ENCODE data around the gene LECT2.

LECT2 gene

DNA sequence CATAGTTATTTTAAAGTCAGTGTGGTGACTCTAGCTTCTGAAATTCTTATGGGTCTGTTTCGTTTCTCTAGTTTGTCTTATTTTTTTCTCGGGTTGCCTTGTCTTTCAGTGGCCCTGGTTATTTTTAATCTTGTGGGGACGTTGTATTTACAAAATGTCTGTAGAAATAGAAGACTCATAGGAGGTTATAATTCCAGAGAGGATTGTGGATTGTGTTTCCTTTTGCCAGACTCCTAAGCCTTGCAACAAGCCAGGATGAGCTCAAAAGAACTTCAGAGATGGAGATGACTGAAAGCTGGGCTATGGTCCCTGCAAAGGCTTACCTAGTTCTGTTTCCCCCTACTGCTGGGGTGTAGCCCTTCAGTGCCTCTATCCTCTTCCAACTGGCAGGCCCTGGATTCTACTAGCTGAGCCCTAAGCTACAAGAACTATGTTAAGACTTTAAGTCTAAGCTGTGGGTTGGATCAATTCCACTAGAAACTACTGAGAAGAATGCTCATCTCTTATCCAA lies 32.2 kb upstream of the LECT2 start:
- ChIA-PET CTCF (interaction anchor here (0.6 to 2.2 kb wide), 6 partner anchors 9 to 297 kb away, joined by 3 to 14 read pairs (median 4); no protein-coding TSS in a partner anchor), POLR2A (interaction anchor here (0.6 to 1.4 kb wide), 3 partner anchors 10 to 67 kb away, joined by 3 to 4 read pairs (median 4); no protein-coding TSS in a partner anchor)
- TF ChIP-seq, protein P1, sequence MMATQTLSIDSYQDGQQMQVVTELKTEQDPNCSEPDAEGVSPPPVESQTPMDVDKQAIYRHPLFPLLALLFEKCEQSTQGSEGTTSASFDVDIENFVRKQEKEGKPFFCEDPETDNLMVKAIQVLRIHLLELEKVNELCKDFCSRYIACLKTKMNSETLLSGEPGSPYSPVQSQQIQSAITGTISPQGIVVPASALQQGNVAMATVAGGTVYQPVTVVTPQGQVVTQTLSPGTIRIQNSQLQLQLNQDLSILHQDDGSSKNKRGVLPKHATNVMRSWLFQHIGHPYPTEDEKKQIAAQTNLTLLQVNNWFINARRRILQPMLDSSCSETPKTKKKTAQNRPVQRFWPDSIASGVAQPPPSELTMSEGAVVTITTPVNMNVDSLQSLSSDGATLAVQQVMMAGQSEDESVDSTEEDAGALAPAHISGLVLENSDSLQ (IDR thresholded peaks at IDR 0.05) = no peak
- TF ChIP-seq FOXK2 (IDR thresholded peaks at IDR 0.05) (no peak), BHLHE40 (IDR thresholded peaks at IDR 0.05; ENCODE audit: borderline replicate concordance) (no peak), ZNF384 (IDR thresholded peaks at IDR 0.05) (no peak), SUZ12 (IDR thresholded peaks at IDR 0.05) (no peak), L3MBTL2 (conservative IDR thresholded peaks at IDR 0.05) (no peak), FOXM1 (IDR thresholded peaks at IDR 0.05; ENCODE audit: borderline replicate concordance) (no peak), ELF4 (IDR thresholded peaks at IDR 0.05) (no peak)
- DNase-seq (ENCODE audit: extremely low spot score) = no peak

DNA sequence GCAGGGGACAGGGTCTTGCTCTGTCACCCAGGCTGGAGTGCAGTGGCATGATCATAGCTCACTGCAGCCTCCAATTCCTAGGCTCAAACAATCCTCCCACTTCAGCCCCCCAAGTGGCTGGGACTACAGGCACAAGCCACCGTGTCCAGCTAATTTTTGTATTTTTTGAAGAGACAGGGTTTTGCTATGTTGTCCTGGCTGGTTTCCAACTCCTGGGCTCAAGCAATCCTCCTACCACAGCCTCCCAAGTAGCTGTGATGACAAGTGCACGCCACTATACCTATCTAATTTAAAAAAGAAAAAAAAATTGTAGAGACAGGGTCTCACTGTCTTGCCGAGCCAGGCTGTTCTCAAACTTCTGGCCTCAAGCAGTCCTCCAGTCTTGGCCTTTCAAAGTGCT lies 31.6 kb upstream of the LECT2 start:
- POLR2A ChIA-PET = interaction anchor here (0.6 to 1.4 kb wide), 3 partner anchors 10 to 67 kb away, joined by 3 to 4 read pairs (median 4); no protein-coding TSS in a partner anchor
- DNase-seq (ENCODE audit: extremely low spot score) = no peak
- TF ChIP-seq SUZ12 (IDR thresholded peaks at IDR 0.05) (no peak), FOXK2 (IDR thresholded peaks at IDR 0.05) (no peak), CTBP1 (IDR thresholded peaks at IDR 0.05; ENCODE audit: borderline replicate concordance) (no peak), ELF4 (IDR thresholded peaks at IDR 0.05) (no peak), FOXA1 (IDR thresholded peaks at IDR 0.05) (no peak), ZNF384 (IDR thresholded peaks at IDR 0.05) (no peak), L3MBTL2 (conservative IDR thresholded peaks at IDR 0.05) (no peak), TARDBP (IDR thresholded peaks at IDR 0.05) (no peak), FOXM1 (IDR thresholded peaks at IDR 0.05; ENCODE audit: borderline replicate concordance) (no peak), ARNT (IDR thresholded peaks at IDR 0.05) (no peak)
- TF ChIP-seq, protein P1 (IDR thresholded peaks at IDR 0.05) = no peak
- CTCF ChIA-PET = interaction anchor here (0.7 to 1.1 kb wide), 4 partner anchors 9 to 117 kb away, joined by 3 to 7 read pairs (median 4); no protein-coding TSS in a partner anchor

DNA sequence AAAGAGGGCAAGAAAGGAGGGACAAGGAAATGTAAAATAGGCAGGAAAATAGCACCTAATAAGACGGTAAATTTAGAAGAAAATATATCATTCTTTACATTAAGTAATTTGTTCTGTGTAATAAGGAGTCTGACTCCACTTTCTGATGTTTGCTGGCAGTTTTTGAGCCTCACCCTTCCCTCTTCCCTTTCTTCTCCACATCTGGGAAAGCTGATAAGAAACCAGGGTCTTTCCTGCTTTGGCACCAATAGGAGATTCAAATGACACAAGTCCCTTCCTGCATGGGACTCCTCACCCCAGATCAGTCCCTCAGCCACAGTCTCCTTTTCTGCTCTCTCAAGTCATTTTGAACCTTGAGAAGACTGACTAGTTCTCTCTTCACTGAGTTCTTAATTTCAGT lies 31.2 kb upstream of the LECT2 start:
- DNase-seq (ENCODE audit: extremely low spot score) = no peak
- ChIA-PET CTCF (interaction anchor here (1.0 to 1.1 kb wide), 3 partner anchors 9 to 72 kb away, joined by 3 to 7 read pairs (median 4); no protein-coding TSS in a partner anchor), POLR2A (no interaction called here)
- TF ChIP-seq SP1 (IDR thresholded peaks at IDR 0.05) (no peak), ZNF384 (IDR thresholded peaks at IDR 0.05) (no peak), HDGF (IDR thresholded peaks at IDR 0.05; ENCODE audit: borderline replicate concordance) (no peak), NFRKB (IDR thresholded peaks at IDR 0.05) (no peak), ARNT (IDR thresholded peaks at IDR 0.05) (no peak)
- TF ChIP-seq, protein P1 (IDR thresholded peaks at IDR 0.05) = no peak

DNA sequence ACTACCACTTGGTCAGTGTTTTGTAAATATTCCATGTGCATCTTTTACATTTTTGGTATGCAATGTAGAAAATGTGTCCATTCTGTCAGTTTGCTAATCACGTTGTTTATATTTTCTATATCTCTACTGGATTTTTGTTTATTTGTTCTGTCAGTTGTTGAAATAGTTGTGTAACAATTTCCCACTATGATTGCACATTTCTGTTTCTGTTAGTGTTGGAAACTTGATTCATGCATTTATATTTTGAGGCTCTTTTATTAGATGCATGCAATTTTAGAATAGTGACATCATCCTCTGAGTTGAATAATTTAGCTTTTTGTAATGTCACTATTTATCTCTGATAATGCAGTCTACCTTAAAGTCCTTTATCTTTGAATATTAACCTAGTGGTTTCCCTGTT lies 25.8 kb upstream of the LECT2 start:
- DNase-seq (ENCODE audit: extremely low spot score) = no peak
- POLR2A ChIA-PET = no interaction called here
- no peak for TF ChIP-seq BHLHE40 (IDR thresholded peaks at IDR 0.05; ENCODE audit: borderline replicate concordance)
- no peak for TF ChIP-seq CTBP1 (IDR thresholded peaks at IDR 0.05; ENCODE audit: borderline replicate concordance)
- TF ChIP-seq, protein P1 (IDR thresholded peaks at IDR 0.05) = no peak
- TF ChIP-seq ELF4 (IDR thresholded peaks at IDR 0.05) = no peak
- no peak for TF ChIP-seq FOXK2 (IDR thresholded peaks at IDR 0.05)
- TF ChIP-seq L3MBTL2 (conservative IDR thresholded peaks at IDR 0.05) = no peak
- no peak for TF ChIP-seq TARDBP (IDR thresholded peaks at IDR 0.05)
- no peak for TF ChIP-seq FOXM1 (IDR thresholded peaks at IDR 0.05; ENCODE audit: borderline replicate concordance)
- no peak for TF ChIP-seq ARNT (IDR thresholded peaks at IDR 0.05)
- TF ChIP-seq SP1 (IDR thresholded peaks at IDR 0.05) = no peak
- no peak for TF ChIP-seq HDGF (IDR thresholded peaks at IDR 0.05; ENCODE audit: borderline replicate concordance)
- TF ChIP-seq ZNF384 (IDR thresholded peaks at IDR 0.05) = no peak
- no peak for TF ChIP-seq SUZ12 (IDR thresholded peaks at IDR 0.05)
- no peak for TF ChIP-seq NFRKB (IDR thresholded peaks at IDR 0.05)
- CTCF ChIA-PET = interaction anchor here (0.7 to 1.2 kb wide), 2 partner anchors 46 to 103 kb away, joined by 3 to 4 read pairs; no protein-coding TSS in a partner anchor

DNA sequence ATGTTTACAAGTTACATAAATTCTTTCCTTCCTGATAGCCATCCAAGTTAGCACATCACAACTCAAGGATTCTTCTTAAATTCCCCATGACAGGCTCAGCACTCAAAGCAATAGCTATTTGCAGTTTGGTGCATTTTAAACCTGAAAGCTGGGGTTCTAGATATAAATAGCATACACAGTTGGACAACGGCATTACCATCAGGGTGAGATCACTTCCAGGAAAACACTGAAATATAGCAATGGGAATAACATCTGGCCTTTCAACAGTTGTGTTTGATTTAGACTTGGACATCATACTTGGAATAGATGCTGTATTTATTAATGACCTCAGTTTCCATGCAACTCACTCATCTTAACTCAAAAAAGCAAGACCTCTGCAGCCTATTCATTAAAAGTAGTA lies 24.7 kb upstream of the LECT2 start:
- CTCF ChIA-PET = interaction anchor here (3.1 kb wide), 1 partner anchor 79 kb away, joined by 15 read pairs; no protein-coding TSS in a partner anchor
- POLR2A ChIA-PET = no interaction called here
- no peak for DNase-seq (ENCODE audit: extremely low spot score)
- TF ChIP-seq, protein P1 (IDR thresholded peaks at IDR 0.05) = no peak
- no peak for TF ChIP-seq ZNF384 (IDR thresholded peaks at IDR 0.05)
- TF ChIP-seq SUZ12 (IDR thresholded peaks at IDR 0.05) = no peak
- TF ChIP-seq FOXA1 (IDR thresholded peaks at IDR 0.05) = no peak
- no peak for TF ChIP-seq L3MBTL2 (conservative IDR thresholded peaks at IDR 0.05)
- no peak for TF ChIP-seq NFRKB (IDR thresholded peaks at IDR 0.05)
- no peak for TF ChIP-seq ARNT (IDR thresholded peaks at IDR 0.05)
- TF ChIP-seq HDGF (IDR thresholded peaks at IDR 0.05; ENCODE audit: borderline replicate concordance) = no peak
- TF ChIP-seq SP1 (IDR thresholded peaks at IDR 0.05) = no peak
- no peak for TF ChIP-seq ELF4 (IDR thresholded peaks at IDR 0.05)
- TF ChIP-seq TARDBP (IDR thresholded peaks at IDR 0.05) = no peak
- no peak for TF ChIP-seq LEF1 (IDR thresholded peaks at IDR 0.05; ENCODE audit: borderline replicate concordance)
- TF ChIP-seq FOXM1 (IDR thresholded peaks at IDR 0.05; ENCODE audit: borderline replicate concordance) = no peak
- TF ChIP-seq CTBP1 (IDR thresholded peaks at IDR 0.05; ENCODE audit: borderline replicate concordance) = no peak
- TF ChIP-seq FOXK2 (IDR thresholded peaks at IDR 0.05) = no peak
- TF ChIP-seq BHLHE40 (IDR thresholded peaks at IDR 0.05; ENCODE audit: borderline replicate concordance) = no peak
